ENCODE results near the gene SAMD10.
"Not testable (repeated sequence)": the region's sequence is repeated elsewhere in the genome, so short reads cannot be mapped to it uniquely, and the experiment has no call there.

SAMD10 gene

DNA sequence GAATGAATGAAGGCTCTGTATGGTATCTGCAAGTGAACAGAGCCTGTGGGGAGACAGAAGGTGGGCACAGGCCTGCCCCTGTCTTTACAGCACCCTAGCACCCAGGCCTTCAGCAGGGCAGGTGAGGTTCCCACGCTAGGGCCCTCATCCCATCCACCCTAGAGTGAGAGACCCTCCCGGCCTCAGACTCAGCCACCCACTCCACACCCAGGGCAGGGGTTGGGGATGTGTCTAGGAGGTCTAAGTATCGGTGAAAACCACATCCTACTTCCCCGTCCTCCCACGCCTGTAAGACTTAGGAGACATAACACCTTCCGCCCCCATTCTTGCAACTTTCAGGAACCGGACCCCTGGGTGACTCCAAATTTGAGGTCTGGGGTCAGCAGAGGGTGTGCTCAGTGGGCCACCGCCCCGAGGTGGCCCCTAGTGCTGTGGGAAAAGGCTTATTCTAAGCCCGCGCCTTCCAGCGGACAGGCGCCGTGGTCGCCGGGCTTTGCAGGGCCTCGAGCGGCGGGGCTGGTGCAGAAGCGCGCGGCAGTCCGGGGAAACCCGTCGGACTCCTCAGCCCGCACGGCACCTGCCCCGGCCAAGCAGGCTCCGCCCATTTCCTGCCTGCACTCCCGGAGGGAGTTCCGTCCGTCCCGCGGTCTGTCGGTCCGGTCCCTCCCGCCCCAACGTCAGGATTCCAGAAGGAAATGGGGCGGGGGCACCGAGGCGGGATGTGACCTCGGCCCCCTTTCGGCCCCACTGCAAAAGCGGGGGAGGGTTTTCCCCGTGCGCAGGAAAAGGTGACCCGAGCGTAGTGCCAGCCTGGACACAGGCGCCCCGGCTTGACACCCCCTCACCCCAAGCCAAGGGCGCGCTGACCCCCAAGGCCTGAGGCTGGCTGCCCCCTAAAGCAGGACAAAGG lies 868 bp downstream of the SAMD10 start:
- no peak for DNase-seq (ENCODE audit: extremely low read depth, low read depth)
- peak overlapping the region; percentile 89 for H3K4me3 ChIP-seq (replicated peaks; ENCODE audit: low read depth, low read length)
- TF ChIP-seq CTCF (IDR thresholded peaks at IDR 0.05; ENCODE audit: low read depth, low read length, missing control alignments): no peak

- no peak for TF ChIP-seq CTCF (IDR thresholded peaks at IDR 0.05; ENCODE audit: low read depth, low read length, missing control alignments)
- DNase-seq (ENCODE audit: extremely low read depth, low read depth): no peak
- peak overlapping the region; percentile 89; the same call in 1 of the 2 replicates for H3K4me3 ChIP-seq (replicated peaks; ENCODE audit: low read depth, low read length)
Observed at GRCh38 chr20:63977739-63978276, 1.6 kb downstream of the SAMD10 start.

GRCh38 chr20:63976980-63977738 lies 2.3 kb downstream of the SAMD10 start:
- no peak for DNase-seq (ENCODE audit: extremely low read depth, low read depth)
- H3K4me3 ChIP-seq (replicated peaks; ENCODE audit: low read depth, low read length): no peak overlapping the region

DNA sequence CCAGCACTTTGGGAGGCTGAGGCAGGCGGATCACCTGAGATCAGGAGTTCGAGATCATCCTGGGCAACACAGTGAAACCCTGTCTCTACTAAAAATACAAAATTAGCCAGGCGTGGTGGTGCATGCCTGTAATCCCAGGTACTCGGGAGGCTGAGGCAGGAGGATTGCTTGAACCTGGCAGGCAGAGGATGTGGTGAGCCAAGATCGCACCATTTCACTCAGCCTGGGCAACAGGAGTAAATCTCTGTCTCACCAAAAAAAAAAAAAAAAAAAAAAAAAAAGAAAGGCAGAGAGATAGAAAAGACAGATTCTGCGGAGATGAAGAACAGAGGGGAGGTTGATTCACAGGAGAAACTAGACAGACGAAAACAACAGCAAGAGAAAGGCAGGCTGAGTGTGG lies 2.9 kb downstream of the SAMD10 start:
- not testable (repeated sequence) for DNase-seq (ENCODE audit: extremely low read depth, low read depth); H3K4me3 ChIP-seq (replicated peaks; ENCODE audit: low read depth, low read length)

More at GRCh38 chr20:63976980-63977738, 2.3 kb downstream of the SAMD10 start:
- no peak for TF ChIP-seq CTCF (IDR thresholded peaks at IDR 0.05; ENCODE audit: low read depth, low read length, missing control alignments)

DNA sequence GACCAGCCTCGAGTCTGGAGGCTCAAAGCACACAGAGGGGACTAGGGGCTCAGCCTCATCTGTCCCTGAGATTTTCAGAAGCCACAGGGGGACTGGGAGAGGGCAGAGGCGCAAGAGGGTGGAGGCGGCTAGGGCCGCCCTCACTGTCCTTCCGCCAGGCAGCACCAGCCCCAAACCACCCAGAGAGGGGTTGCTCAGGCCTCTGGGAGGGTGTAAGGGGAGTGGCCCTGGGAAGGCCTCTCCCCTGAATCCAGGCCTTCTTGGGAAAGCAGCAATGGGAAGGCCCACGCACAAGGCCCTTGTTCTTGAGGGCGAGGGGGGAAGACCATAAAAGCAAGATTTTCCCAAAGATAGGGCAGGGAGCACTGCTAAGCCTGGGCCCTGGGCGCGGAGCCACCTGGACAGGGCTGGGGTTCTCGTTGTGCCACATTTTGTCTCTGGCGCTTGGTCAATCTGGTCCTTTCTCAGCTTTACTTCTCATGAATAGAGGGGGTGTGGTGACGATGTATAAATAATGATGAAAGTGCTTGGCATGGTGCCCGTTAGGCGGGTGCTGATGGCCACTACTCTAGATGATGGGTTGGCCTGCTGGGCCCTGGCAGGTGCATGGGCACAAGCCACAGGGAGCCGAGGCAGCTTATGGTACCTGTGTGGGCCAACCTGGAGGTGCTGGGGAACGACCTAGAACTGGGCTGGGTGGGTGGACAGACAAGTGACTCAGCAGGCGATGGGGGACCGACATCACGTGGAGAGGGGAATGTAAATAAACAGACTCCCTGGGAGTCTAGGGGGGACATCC lies 4.8 kb downstream of the SAMD10 start:
- H3K4me3 ChIP-seq (replicated peaks; ENCODE audit: low read depth, low read length): no peak overlapping the region
- no peak for TF ChIP-seq CTCF (IDR thresholded peaks at IDR 0.05; ENCODE audit: low read depth, low read length, missing control alignments)
- no peak for DNase-seq (ENCODE audit: extremely low read depth, low read depth)

- peak overlapping the region; percentile 42 for H3K4me3 ChIP-seq (replicated peaks; ENCODE audit: low read depth, low read length)
- peak; percentile 99 for TF ChIP-seq CTCF (IDR thresholded peaks at IDR 0.05; ENCODE audit: low read depth, low read length, missing control alignments)
- peak; percentile 56 for DNase-seq (ENCODE audit: extremely low read depth, low read depth)
Observed at GRCh38 chr20:63973636-63974401, 5.6 kb downstream of the SAMD10 start.

Data from HFF-Myc (cell line).